ENCODE measurements around the gene SLF1.

DNA sequence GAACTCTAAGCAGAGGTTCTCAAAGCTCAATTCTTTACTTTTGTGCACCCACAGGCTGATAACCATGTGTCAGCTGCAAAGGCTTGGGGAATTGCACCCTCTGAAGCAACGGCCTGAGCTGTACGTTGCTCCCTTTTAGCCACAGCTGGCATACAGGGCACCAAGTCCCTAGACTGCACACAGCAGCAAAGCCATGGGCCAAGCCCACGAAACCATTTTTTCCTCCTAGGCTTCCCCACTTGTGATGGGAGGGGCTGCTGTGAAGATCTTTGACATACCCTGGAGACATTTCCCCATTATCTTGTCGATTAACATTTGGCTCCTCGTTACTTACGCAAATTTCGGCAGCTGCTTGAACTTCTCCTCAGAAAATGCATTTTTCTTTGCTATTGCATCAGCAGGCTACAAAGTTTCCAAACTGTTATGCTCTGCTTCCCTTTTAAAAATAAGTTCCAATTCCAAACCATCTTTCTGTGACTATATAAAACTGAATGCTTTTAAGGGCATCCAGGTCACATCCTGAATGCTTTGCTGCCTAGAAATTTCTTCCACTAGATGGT lies 23.1 kb upstream of the SLF1 start:
- TF ChIP-seq, protein P1, sequence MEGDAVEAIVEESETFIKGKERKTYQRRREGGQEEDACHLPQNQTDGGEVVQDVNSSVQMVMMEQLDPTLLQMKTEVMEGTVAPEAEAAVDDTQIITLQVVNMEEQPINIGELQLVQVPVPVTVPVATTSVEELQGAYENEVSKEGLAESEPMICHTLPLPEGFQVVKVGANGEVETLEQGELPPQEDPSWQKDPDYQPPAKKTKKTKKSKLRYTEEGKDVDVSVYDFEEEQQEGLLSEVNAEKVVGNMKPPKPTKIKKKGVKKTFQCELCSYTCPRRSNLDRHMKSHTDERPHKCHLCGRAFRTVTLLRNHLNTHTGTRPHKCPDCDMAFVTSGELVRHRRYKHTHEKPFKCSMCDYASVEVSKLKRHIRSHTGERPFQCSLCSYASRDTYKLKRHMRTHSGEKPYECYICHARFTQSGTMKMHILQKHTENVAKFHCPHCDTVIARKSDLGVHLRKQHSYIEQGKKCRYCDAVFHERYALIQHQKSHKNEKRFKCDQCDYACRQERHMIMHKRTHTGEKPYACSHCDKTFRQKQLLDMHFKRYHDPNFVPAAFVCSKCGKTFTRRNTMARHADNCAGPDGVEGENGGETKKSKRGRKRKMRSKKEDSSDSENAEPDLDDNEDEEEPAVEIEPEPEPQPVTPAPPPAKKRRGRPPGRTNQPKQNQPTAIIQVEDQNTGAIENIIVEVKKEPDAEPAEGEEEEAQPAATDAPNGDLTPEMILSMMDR (IDR thresholded peaks at IDR 0.05) = no peak
- TF ChIP-seq ZNF302 (CRISPR knock-in tag; IDR thresholded peaks at IDR 0.05) (no peak), RFX5 (IDR thresholded peaks at IDR 0.05) (no peak), MAZ (IDR thresholded peaks at IDR 0.05; ENCODE audit: borderline replicate concordance, low read depth, low read length) (no peak), RAD21 (conservative IDR thresholded peaks at IDR 0.05 in 1 of 2, IDR thresholded peaks at IDR 0.05 in 1 of 2) (no peak), BHLHE40 (IDR thresholded peaks at IDR 0.05; ENCODE audit: low read depth, low read length) (no peak), POLR2A (IDR thresholded peaks at IDR 0.05; ENCODE audit: low read length) (no peak), REST (IDR thresholded peaks at IDR 0.05) (no peak), KDM1A (IDR thresholded peaks at IDR 0.05; ENCODE audit: low read depth) (no peak)
